GM21515 (cell line): Measurements from ENCODE around the gene WDR91.
"Not testable (repeated sequence)": the region's sequence is repeated elsewhere in the genome, so short reads cannot be mapped to it uniquely, and the experiment has no call there.

Experiments used
- ATAC-seq: cut with Tn5 transposase; IDR thresholded peaks from one replicate; pipeline ENCODE4 v1.9.1; 2021; ENCODE audit not compliant: unreplicated experiment

The WDR91 gene

DNA sequence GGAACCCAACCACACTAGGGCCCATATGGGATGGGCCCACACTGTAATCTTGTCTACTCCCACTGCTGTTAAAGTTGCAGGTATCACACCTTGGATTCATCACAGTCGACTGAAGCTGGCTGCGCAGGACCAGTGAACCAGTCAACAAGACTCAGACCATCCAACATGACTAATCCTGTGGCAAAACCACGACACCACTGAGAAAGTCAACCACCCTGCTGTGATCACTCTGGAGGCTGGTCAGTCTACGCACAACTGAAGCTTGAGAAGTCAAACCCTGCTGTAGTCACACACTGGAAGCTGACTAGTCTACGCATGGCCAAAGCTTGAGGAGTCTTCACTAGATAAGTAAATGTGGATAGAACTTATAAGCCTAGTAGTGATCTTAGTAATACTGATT, 31.2 kb downstream of the WDR91 start:
- ATAC-seq = no peak

DNA sequence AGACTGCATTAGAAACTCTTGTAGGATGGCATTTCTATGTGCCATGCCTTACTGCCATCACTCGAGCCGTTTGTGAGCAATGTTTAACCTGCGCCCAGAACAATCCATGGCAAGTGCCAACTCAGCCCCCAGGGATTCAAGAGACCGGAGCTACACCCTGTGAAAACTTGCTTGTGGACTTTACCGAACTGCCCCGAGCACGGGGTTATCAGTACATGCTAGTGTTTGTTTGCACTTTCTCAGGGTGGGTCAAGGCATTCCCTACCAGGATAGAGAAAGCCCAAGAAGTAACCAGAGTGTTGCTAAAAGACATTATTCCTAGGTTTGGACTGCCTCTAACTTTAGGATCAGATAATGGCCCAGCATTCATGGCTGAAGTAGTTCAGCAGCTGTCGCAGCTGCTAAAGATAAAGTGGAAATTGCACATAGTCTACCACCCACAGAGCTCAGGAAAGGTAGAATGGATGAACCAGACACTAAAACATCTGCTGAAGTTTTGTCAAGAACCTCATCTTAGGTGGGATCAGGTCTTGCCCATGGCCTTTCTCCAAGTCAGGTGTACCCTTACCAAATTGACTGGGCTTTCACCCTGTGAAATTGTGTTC, 31.9 kb downstream of the WDR91 start:
- no peak for ATAC-seq

DNA sequence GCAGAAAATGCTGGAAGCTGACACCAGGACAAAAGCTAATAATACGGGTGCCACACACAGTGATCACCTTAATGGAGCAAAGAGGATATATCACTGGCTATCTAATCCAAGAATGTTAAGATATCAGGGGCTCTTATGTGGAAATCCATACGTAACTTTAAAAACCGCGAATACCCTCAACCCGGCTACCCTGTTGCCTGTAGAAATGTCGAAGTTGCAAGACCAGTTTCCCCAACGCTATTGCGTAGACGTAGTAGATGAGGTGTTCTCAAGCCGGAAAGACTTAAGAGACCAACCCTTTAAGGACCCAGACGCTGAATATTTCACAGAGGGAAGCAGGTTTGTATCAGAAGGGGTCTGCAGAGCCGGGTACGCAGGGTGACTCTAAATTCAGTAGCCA, 33.0 kb downstream of the WDR91 start:
- ATAC-seq = no peak

DNA sequence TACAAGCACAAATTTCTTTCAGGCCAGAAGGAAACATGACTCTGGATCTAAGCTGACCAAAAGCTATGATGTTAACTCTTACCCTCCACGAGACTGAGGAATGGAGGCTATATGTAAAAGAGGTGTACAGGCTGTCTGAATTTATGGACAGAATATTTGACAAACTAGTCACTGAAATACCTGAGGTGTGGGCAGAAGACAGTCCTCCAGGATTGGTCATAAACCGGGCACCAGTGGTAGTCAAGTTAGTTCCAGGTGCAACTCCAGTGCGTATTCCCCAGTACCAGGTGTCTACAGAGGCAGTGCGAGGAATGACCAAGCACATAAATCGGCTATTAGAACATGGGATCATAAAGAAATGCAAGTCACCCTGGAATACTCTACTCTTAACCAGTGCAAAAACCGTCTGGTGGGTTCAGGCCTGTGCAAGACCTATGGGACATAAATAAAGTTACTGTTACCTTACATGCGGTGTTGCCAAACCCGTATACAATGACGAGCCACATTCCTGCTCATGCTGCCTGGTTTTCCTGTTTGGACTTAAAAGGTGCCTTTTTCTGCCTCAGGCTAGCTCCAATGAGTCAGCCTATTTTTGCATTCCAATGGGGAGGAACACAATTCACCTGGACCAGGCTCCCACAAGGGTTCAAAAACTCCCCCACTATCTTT, 34.2 kb downstream of the WDR91 start:
- no peak for ATAC-seq

DNA sequence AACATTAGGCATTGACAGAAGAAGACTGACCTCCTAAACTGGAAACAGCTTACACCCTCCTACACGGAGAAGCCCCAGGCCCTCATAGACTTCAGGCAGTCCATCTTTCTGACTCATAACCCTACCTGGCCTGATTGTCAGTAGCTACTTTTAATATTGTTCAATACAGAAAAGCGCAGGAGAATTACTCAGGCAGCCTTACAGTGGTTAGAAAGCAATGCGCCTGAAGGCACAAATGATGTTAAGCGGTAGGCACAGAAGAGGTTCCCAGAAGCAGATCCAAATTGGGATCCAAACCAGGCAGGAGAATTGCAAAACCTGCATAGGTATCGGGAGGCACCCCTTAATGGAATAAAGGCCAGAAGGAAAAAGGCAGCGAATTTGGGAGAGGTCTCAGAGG, 35.4 kb downstream of the WDR91 start:
- no peak for ATAC-seq

DNA sequence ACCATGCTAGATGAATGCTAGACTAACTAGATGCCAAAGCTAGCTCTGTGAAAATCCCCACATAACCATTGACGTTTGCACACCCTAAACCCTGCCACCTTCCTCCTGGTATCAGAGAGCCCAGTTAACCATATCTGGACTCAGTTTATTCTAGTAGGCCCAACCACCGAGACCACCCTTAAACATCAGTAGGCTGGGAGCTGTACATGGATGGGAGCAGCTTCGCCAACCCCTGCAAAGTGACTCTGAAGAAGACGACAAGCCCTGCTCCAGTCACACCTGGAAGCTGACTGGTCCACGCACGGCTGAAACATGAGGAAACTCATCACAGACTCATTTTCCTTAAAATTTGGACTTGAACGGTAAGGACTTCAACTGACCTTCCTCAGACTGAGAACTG, 36.4 kb downstream of the WDR91 start:
- ATAC-seq = no peak

DNA sequence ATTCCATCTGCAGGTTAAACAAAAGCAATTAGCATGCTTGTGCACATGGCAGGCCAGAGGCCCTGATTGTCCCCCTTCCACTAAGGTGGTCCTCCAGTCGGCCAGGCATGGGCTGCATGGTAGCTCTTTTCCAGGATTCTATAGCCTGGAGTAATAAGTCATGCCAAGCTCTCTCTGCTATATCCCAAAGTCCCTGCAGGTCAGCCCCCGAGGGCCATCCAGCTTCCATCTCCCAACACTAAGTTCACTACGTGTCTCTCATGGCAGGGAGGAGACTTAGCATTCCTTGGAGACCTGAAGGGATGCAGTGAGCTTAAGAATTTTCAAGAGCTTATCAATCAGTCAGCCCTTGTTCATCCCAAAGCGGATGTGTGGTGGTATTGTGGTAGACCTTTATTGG, 37.4 kb downstream of the WDR91 start:
- not testable (repeated sequence) for ATAC-seq

DNA sequence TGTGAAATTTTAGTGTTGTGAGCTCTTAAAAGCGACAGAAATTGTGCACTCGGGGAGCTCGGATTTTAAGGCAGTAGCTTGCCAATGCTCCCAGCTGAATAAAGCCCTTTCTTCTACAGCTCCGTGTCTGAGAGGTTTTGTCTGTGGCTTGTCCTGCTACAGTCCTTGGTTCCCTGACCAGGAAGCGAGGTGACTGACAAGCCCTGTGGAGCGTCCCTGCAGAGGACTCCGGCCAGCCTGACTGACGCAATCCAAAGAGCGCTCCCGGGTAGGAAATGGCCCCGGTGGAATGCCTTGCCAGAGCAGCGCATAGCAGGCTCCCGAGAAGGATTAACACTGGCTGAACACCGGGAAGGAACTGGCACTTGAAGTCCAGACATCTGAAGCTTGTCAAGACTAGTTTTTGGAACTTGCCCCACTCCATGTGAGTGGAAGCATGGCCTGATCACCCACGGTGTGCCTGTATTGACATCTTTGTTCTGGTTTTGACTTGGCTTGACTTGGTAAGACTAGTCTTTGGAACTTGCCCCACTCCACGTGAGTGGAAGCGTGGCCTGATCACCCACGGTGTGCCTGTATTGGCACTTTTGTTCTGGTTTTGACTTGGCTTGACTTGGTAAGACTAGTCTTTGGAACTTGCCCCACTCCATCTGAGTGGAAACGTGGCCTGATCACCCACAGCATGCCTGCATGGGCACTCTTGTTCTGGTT, 39.6 kb downstream of the WDR91 start:
- not testable (repeated sequence) for ATAC-seq

DNA sequence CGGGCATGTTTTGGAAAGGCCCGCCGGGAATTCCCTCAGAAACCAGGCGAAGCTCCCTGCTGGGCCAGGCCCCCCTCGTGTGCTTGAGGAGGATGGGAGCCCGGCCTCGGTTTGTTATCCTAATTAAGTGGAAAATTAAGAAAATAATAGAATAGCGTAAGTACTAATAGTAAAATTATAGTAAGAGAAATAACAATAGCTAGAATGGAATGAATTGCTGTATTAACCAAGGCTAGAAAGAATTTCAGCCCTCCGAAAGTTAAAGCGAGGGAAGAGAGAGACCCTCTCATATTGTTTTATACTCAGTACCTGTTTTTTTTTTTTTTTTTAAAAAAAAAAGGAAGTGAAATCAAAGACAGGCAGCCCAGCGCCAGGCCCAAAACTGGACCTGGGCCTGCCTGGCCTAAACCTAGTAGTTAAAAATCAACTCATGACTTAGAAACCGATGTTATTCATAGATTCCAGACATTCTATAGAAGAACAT, 40.3 kb downstream of the WDR91 start:
- ATAC-seq = peak; percentile 35

DNA sequence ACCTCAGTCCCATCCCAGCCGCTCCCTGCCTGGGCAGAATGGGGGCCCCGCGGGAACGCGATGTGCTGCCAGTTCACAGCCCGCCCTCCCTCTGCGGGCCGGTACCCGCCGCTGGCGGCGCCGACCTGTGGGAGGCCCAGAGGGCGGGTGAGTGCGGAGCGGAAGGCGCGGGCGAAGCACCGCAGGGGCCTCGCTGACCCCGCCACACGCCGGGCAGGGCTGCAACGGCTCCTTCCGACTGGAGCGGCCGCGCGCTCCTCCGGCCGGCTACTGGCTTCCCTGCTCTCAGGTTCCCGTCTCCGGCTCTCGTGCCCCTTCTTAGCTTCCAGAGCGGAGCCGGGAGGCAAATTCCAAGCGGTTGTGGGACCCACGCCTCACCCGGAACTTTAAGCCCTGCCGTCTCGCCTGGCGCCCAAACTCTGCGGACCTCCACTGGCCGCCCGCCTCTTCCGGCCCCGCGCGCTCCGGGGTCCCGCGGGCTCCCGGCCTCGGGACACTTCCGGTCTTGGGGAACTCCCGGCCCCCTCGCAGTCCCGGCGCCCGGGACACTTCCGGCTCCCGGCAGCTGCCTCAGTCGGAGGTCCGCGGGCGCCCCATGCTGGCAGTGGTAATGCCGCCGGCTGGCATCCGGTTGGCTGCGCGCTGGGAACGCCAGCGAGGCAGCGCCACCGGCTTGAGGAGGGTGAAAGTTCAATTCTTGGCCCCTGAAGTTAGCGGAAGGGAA, 40.9 kb downstream of the WDR91 start, which contains the start of gene CYREN:
TSS of gene CYREN (minus strand) at position 434 of the 724 bp plus-strand sequence. CDS start 1,785 bp downstream, outside the sequence.
- peak; percentile 63 for ATAC-seq

DNA sequence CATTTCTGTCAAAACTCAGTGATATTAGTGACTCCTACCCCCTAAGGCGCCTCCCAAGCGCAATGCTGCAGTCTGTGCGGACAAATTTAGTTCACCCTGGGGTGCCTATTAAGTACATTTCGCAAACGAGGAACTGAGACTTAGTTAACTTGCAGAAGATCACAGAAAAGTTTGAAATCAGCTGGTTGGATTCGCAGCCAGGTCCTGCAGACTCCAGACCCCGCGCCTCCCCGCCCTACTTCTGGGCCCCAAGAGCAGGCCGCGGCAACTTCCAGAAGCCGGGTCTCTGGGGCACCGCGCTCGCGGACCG, 41.4 kb downstream of the WDR91 start:
- ATAC-seq = no peak

DNA sequence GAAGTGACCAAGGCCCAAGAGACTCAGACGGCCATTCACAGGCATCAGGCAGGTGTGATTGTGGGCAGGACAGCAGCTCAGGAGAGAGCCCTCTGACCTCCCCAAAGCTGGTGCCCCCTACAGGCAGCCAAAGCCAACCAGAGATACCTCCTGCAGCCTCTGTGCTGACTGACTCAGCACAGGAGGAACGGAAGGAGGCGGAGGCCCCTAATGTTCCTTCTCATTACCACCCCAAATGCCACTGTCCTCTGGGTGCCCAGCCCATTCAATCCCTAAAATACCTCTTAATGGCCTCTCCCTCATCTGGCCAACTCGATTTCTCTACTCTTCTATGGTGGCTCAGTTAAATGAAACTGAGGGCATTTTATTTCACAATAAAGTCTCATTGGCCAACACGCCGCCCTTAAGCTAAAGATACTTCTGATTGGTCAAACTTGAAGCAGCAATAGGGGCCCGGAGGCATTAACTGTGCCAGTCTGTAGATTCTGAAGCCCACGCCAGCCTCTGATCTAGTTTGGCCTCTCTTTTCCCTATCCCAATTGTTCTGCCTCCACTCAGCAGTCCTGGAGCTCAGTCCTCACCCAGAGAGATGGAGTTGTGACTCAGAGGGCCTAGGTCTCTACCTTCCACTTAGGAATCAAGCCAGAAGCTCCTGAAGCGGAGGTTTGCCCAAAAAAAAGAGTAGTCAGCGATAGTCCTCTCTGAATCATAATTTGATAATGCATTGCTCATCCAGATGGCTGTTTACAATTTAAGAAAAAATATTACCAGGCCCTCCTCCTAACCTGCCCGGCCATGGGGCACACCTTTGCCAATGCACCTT, 42.0 kb downstream of the WDR91 start:
- peak; percentile 42 for ATAC-seq

DNA sequence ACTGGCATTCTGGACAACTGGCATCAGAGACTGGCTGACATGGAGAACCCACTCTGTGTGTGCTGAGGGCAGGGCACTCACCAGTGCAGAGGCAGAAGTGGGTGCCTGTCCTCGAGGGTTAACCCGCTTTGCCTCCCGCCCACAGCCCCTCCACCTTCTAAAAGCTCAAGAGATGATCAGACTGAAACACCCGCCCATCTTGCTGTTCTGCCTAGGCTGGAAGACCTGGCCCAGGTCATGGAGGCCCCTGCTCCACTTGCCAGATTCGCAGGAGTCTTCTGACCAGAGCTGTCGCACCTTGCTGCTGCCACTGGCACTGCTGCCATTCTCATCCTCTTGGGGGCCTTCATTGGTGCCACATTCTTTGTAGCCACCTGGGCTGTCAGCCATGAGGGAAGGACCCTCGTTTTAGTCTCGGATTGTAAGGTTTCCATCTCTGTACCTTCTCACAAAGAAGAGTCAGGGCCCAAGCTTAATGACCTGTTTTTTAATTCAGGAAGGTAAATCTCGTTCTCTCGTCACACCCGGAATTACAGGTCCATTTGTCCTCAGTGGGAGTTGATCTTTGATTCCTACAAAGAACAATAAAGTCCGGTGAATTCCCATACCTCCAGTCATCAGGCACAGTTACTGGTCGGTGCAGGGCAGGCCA, 42.7 kb downstream of the WDR91 start:
- no peak for ATAC-seq

DNA sequence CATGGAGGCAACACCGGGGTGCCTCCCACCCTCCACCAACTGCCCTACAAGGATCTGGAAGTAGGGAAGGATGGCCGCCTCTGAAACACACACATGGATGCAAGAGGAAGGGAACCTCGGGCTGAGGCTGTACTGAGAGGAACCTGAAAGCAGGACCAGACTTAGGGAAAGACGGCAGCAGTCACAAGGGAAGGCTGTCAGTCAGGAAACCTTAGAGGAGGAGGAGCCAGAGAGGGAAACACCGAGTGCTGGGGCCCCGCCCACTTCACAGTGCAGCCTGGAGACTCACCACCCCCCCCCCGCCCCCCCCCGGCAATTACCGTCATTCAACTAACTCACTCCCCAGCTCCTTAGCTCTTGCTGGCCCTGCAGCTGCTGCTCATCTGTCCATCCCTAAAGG, 43.3 kb downstream of the WDR91 start:
- no peak for ATAC-seq

DNA sequence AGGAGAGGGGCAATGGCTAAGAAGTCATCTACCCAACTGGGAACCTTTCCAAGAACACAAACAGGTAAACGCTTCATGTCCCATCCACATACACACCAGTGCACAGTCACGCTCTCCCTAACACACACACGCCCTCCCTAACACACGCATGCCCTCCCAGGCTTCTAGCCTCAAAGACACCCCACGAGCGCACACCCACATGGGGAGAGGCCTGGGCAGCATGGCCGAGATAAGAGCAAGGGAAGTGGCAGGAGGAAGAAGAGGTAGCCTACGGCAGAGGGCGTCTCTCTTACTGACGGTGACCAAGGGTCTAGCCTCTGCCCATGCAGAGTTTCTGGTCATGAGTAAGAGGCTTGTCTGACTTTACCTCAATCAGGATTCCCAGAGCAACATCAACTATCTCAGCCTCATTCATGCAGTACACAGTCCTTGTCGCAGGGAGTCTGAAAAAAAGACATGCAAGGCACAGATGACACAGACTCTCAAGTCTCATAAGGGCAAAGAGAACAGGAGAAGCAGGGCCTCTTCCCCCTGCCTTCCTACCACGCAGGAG, 43.9 kb downstream of the WDR91 start:
- ATAC-seq = no peak

DNA sequence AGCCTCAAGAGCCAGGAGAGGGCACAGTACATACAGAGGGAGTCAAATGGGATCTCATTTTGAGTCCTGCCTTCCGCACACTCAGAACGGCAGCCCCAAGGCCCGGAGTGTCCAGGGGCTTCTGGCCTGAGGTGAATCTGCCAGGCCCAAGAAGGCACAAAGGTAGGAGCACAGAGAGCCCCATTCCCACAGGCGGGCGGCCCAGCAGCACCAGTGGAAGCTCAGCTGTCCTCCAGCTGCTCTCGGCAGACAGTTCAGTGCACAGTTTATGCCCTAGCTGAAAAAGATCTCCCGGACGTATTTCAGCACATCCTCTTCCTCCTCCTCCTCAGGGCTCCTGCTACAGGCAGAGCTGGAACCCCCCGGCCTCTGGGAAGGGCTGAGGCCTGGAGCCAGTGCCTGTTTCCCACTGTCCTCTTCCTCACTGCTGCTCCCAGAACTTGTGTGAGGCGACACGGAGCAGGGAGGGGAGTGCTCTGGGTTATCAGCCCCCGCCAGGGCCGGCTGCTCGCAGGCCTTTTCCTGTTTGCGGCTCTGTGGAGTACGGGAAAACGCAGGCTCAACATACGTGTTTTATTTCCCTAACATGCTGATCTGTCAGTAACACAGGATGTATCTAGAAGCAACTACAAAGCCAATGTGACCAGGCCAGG, 44.9 kb downstream of the WDR91 start:
- ATAC-seq = no peak

DNA sequence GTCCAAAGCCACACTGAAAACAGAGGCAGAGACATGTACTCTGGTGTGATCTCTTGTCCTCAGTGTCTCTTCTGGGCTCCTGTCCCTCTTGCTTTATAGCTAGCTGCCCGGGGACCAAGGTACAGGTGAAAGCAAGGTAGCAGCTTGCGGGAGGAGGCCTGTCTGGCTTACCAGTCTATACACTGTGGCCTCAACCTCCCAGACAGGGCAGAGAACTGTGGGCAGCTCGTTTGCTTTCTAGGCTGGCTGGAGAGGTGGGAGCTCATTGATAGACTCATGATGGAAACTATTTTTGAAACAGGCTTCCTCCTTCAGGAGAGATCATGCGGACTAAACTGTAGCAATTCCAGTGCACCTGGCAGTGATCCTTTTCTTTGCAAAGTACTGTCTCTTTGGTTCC, 45.5 kb downstream of the WDR91 start:
- no peak for ATAC-seq

DNA sequence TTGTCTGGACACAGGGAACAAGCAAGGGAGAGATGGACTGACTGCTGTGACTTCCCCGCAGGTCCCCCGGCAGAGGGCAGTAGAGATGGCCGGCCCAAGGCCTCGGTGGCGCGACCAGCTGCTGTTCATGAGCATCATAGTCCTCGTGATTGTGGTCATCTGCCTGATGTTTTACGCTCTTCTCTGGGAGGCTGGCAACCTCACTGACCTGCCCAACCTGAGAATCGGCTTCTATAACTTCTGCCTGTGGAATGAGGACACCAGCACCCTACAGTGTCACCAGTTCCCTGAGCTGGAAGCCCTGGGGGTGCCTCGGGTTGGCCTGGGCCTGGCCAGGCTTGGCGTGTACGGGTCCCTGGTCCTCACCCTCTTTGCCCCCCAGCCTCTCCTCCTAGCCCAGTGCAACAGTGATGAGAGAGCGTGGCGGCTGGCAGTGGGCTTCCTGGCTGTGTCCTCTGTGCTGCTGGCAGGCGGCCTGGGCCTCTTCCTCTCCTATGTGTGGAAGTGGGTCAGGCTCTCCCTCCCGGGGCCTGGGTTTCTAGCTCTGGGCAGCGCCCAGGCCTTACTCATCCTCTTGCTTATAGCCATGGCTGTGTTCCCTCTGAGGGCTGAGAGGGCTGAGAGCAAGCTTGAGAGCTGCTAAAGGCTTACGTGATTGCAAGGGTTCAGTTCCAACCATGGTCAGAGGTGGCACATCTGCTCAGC, 46.8 kb downstream of the WDR91 start:
- ATAC-seq = no peak
